Astrocyte of the spinal cord (primary cell): ENCODE measurements around the gene TCTA.
A peak's percentile ranks its signal among the peaks of the same experiment; 100 is the strongest.

Source experiments
- DNase-seq: peaks from one replicate; pipeline ENCODE4 v3.0.0; 2011; ENCODE audit warnings: low read depth, low spot score
- H3K4me3 ChIP-seq: 2 replicates; pipeline ENCODE4 v1.5.1; 2011; ENCODE audit warnings: low read depth, mild to moderate bottlenecking, low read length, moderate library complexity
- in situ Hi-C: cut with HindIII; loops from 2 replicates; pipeline ENCODE4 v1.10.0; 2017; ENCODE audit warnings: low sequenced_read_pairs
- TF ChIP-seq, protein P1 (sequence below): IDR thresholded peaks from 2 replicates; pipeline ENCODE4 v1.5.1; 2012; ENCODE audit warnings: low read depth, mild to moderate bottlenecking, low read length, inconsistent platforms

Gene TCTA, protein sequence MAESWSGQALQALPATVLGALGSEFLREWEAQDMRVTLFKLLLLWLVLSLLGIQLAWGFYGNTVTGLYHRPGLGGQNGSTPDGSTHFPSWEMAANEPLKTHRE

DNA sequence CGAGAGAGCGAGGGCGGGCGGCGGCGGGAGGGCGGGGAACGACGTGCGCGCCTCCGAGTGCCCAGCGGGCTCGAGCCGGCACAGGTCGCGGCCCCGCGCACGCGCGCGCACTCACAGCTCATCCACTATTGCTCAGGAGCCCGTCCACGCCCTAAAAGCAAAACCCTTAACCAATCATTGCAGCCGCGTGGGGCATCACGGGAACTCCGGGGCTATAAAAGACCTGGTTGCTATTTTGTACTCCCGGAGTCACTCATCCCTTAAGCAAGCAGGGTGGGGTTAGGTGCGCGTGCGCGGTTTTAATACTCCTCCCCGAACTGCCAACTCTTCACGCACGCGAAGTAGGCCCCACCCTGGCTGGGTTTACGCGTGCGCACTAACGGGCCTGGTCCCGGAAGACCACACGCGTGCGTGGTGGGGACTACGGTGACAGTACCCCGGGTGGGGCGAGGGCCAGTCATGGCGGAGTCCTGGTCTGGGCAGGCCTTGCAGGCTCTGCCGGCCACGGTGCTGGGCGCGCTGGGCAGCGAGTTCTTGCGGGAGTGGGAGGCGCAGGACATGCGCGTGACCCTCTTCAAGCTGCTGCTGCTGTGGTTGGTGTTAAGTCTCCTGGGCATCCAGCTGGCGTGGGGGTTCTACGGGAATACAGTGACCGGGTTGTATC is at the start of gene TCTA, which contains the start of gene RHOA:
TSS of gene TCTA (plus strand) at position 456 of the 664 bp plus-strand sequence. CDS start at position 460, 4 bp downstream.
TSS of gene RHOA (minus strand) at position 9 of the 664 bp plus-strand sequence. CDS start 36,387 bp downstream, outside the sequence.
- H3K4me3 ChIP-seq: peak within 1 kb of the TSS; percentile 83

DNA sequence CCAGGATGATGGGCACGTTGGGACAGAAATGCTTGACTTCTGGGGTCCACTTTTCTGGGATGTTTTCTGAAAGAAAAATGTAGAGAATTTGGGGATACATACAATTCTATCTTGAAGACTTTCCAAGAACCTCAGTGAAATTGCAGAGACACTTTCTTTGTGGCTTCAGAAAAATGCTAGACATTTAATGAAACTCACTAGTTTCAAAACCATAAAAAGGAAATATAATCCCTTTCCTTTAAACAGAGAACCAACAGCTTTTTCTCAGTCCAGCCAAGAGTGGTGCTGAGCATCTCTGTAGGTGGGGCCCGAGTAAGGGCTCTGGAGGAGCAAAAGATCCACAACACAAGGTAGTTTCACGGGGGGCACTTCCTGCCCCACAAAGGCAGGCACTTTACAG is 49.7 kb upstream of the TCTA start:
- in situ Hi-C loops: no loop called here
- peak; percentile 35 for DNase-seq
- H3K4me3 ChIP-seq: no peak overlapping the region
- TF ChIP-seq, protein P1, sequence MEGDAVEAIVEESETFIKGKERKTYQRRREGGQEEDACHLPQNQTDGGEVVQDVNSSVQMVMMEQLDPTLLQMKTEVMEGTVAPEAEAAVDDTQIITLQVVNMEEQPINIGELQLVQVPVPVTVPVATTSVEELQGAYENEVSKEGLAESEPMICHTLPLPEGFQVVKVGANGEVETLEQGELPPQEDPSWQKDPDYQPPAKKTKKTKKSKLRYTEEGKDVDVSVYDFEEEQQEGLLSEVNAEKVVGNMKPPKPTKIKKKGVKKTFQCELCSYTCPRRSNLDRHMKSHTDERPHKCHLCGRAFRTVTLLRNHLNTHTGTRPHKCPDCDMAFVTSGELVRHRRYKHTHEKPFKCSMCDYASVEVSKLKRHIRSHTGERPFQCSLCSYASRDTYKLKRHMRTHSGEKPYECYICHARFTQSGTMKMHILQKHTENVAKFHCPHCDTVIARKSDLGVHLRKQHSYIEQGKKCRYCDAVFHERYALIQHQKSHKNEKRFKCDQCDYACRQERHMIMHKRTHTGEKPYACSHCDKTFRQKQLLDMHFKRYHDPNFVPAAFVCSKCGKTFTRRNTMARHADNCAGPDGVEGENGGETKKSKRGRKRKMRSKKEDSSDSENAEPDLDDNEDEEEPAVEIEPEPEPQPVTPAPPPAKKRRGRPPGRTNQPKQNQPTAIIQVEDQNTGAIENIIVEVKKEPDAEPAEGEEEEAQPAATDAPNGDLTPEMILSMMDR: no peak

More for the DNA sequence above, at the start of gene TCTA, which contains the start of gene RHOA:
- in situ Hi-C loops: no loop called here
- peak; percentile 100 for DNase-seq
- TF ChIP-seq, protein P1: no peak

DNA sequence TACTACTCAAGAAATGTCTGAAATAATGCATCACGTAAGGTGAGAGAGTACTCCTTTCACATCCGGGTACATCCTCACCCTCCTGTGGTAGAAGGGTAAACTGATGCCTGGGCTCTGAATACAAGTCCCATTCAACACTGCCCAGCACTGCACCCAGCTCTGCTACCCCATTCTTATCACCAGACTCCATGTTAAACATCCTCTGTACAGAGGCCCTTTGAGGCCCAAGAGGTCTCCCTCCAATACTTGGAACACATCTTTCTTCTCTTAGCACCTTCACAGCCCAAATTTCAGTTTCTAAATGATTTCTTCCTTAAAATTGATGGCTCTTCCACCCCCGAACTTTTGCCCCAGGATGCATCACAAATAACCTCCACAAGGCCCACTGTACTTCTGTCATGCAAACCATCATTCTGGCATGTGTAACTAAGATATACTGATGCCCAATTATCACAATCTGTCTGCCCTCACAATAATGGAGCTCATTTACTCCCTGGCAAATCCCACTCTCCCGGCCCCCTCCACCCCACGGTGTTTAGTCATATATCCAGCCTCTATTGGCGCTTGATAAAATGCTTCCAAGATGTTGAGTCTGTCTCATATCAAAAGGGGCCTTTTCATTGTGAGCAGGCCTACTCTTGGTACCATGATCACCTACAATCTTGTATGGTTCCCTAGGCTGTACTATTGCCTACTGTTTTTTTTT is 41.5 kb upstream of the TCTA start:
- DNase-seq: no peak
- in situ Hi-C loops: no loop called here
- TF ChIP-seq, protein P1: no peak
- no peak overlapping the region for H3K4me3 ChIP-seq

DNA sequence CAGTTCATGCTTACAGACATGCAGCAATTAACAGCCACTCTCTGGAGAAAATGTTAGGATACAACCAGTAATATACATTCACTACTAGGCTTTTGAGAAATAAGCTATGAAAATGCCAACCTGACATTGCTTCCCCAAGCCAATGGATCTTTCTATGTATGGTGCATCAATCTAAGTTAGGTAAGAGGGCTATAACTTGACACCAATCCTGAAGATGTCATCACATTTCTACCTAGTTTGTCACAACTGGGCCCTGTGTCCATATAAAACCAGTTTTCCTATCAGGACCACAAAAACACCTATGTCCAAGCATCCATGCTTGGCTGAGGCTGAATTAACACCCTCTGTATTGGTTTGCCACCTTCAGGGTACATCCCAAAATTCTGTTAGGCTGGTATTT is 40.3 kb upstream of the TCTA start:
- TF ChIP-seq, protein P1: no peak
- in situ Hi-C loops: no loop called here
- no peak overlapping the region for H3K4me3 ChIP-seq
- DNase-seq: no peak

DNA sequence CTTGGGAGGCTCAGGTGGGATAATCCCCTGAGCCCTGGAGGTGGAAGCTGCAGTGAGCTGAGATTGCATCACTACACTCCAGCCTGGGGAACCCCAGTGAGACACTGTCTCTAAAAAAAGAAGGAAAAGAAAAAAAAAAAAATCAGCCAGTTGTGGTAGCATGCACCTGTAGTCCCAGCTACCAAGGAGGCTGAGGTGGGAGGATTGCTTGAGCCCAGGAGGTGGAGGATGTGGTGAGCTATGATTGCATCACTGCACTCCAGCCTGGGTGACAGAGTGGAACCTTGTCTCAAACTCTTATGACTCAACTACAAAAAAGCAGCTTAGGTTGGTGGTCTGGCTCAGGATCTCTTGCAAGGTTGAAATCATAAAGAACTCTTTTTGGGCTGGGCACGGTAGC is 34.7 kb upstream of the TCTA start:
- H3K4me3 ChIP-seq: no peak overlapping the region
- in situ Hi-C loops: no loop called here
- TF ChIP-seq, protein P1: no peak
- peak; percentile 59 for DNase-seq

DNA sequence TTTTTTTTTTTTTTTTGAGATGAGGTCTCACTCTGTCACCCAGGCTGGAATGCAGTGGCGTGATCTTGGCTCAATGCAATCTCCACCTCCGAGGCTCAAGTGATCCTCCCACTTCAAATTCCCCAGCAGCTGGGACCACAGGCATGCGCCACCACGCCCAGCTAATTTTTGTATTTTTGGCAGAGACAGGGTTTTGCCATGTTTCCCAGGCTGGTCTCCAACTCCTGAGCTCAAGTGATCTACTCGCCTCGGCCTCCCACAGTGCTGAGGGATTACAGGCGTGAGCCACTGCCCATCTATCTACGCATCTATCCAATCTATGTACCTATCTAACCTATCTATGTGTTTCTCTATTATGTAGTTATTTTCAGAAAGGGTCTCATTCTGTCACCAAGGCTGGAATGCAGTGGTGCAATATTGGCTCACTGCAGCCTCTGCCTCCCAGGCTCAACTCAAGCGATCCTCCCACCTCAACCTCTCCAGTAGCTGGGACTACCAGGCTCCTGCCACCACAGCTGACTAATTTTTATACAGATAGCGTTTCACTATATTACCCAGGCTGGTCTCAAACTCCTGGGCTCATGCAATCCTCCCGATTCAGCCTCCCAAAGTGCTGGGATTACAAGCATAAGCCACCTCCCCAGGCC is 33.9 kb upstream of the TCTA start:
- H3K4me3 ChIP-seq: no peak overlapping the region
- TF ChIP-seq, protein P1: no peak
- in situ Hi-C loops: no loop called here
- peak; percentile 77 for DNase-seq
